ENCODE results near the gene BBS5.
"Not testable (repeated sequence)": the region's sequence is repeated elsewhere in the genome, so short reads cannot be mapped to it uniquely, and the experiment has no call there.

BBS5 gene

GRCh38 chr2:169513926-169514325, 34.6 kb downstream of the BBS5 start:
- Histone ChIP-seq H3K9me3 (ENCODE audit: severe bottlenecking) (peaks cover under 1% of the 10 kb centered on the region), H3K36me3 (ENCODE audit: low read depth) (no peaks in the 10 kb centered on the region), H3K4me1 (ENCODE audit: insufficient read depth, poor library complexity, severe bottlenecking) (peaks cover 7% of the 10 kb centered on the region), H3K4me3 (ENCODE audit: severe bottlenecking) (no peak overlapping the region), H3K27me3 (ENCODE audit: insufficient read depth, poor library complexity, severe bottlenecking) (no peaks in the 10 kb centered on the region), H3K27ac (ENCODE audit: poor library complexity, severe bottlenecking) (no peak overlapping the region)
- DNase-seq (ENCODE audit: low spot score): no peak
- TF ChIP-seq CTCF (IDR thresholded peaks at IDR 0.05; ENCODE audit: poor library complexity, severe bottlenecking): no peak
- ATAC-seq (ENCODE audit: low read depth): no peak

- ATAC-seq (ENCODE audit: low read depth): not testable (repeated sequence)
Observed at GRCh38 chr2:169514758-169515157, 35.5 kb downstream of the BBS5 start.

GRCh38 chr2:169516488-169516995, 37.2 kb downstream of the BBS5 start:
- H3K27ac ChIP-seq (ENCODE audit: poor library complexity, severe bottlenecking); H3K36me3 ChIP-seq (ENCODE audit: low read depth); H3K27me3 ChIP-seq (ENCODE audit: insufficient read depth, poor library complexity, severe bottlenecking); H3K4me1 ChIP-seq (ENCODE audit: insufficient read depth, poor library complexity, severe bottlenecking); H3K4me3 ChIP-seq (ENCODE audit: severe bottlenecking); ATAC-seq (ENCODE audit: low read depth); DNase-seq (ENCODE audit: low spot score); H3K9me3 ChIP-seq (ENCODE audit: severe bottlenecking): not testable (repeated sequence)

More at GRCh38 chr2:169514758-169515157, 35.5 kb downstream of the BBS5 start:
- H3K4me1 ChIP-seq (ENCODE audit: insufficient read depth, poor library complexity, severe bottlenecking); H3K27ac ChIP-seq (ENCODE audit: poor library complexity, severe bottlenecking); H3K27me3 ChIP-seq (ENCODE audit: insufficient read depth, poor library complexity, severe bottlenecking); DNase-seq (ENCODE audit: low spot score); H3K4me3 ChIP-seq (ENCODE audit: severe bottlenecking); H3K36me3 ChIP-seq (ENCODE audit: low read depth); H3K9me3 ChIP-seq (ENCODE audit: severe bottlenecking): not testable (repeated sequence)

GRCh38 chr2:169520896-169521295, 41.6 kb downstream of the BBS5 start:
- H3K4me3 ChIP-seq (ENCODE audit: severe bottlenecking): no peak overlapping the region
- no peaks in the 10 kb centered on the region for H3K27me3 ChIP-seq (ENCODE audit: insufficient read depth, poor library complexity, severe bottlenecking)
- H3K9me3 ChIP-seq (ENCODE audit: severe bottlenecking): no peaks in the 10 kb centered on the region
- TF ChIP-seq CTCF (IDR thresholded peaks at IDR 0.05; ENCODE audit: poor library complexity, severe bottlenecking): no peak
- no peak for ATAC-seq (ENCODE audit: low read depth)
- no peak overlapping the region for H3K27ac ChIP-seq (ENCODE audit: poor library complexity, severe bottlenecking)
- H3K4me1 ChIP-seq (ENCODE audit: insufficient read depth, poor library complexity, severe bottlenecking): no peaks in the 10 kb centered on the region
- H3K36me3 ChIP-seq (ENCODE audit: low read depth): no peaks in the 10 kb centered on the region
- DNase-seq (ENCODE audit: low spot score): no peak

GRCh38 chr2:169523681-169524080, 44.4 kb downstream of the BBS5 start:
- no peak for ATAC-seq (ENCODE audit: low read depth)
- H3K4me3 ChIP-seq (ENCODE audit: severe bottlenecking): no peak overlapping the region
- no peak for DNase-seq (ENCODE audit: low spot score)
- no peak overlapping the region for H3K27ac ChIP-seq (ENCODE audit: poor library complexity, severe bottlenecking)
- H3K36me3 ChIP-seq (ENCODE audit: low read depth): peaks cover 16% of the 10 kb centered on the region
- H3K4me1 ChIP-seq (ENCODE audit: insufficient read depth, poor library complexity, severe bottlenecking): no peaks in the 10 kb centered on the region
- no peaks in the 10 kb centered on the region for H3K27me3 ChIP-seq (ENCODE audit: insufficient read depth, poor library complexity, severe bottlenecking)
- TF ChIP-seq CTCF (IDR thresholded peaks at IDR 0.05; ENCODE audit: poor library complexity, severe bottlenecking): no peak
- H3K9me3 ChIP-seq (ENCODE audit: severe bottlenecking): no peaks in the 10 kb centered on the region

GRCh38 chr2:169525434-169525833, 46.1 kb downstream of the BBS5 start:
- H3K4me1 ChIP-seq (ENCODE audit: insufficient read depth, poor library complexity, severe bottlenecking): no peaks in the 10 kb centered on the region
- TF ChIP-seq CTCF (IDR thresholded peaks at IDR 0.05; ENCODE audit: poor library complexity, severe bottlenecking): no peak
- H3K4me3 ChIP-seq (ENCODE audit: severe bottlenecking): no peak overlapping the region
- H3K36me3 ChIP-seq (ENCODE audit: low read depth): peaks cover 30% of the 10 kb centered on the region
- H3K27me3 ChIP-seq (ENCODE audit: insufficient read depth, poor library complexity, severe bottlenecking): no peaks in the 10 kb centered on the region
- no peaks in the 10 kb centered on the region for H3K9me3 ChIP-seq (ENCODE audit: severe bottlenecking)
- no peak for DNase-seq (ENCODE audit: low spot score)
- ATAC-seq (ENCODE audit: low read depth): no peak
- no peak overlapping the region for H3K27ac ChIP-seq (ENCODE audit: poor library complexity, severe bottlenecking)
